HCT116 (cell line): Measurements from ENCODE around the gene CD83. TPM values are rescaled to one million over a fixed set of nuclear protein-coding genes. Genes with fewer than 3 reads are reported as not detected.
A peak's percentile ranks its signal among the peaks of the same experiment; 100 is the strongest.

Experiments
- ATAC-seq: fragments of 200-7000 bp; cut with Tn5 transposase; 2 replicates; pipeline ENCODE4 v1.9.1; 2020; ENCODE audit warnings: mild to moderate bottlenecking, moderate library complexity
- BruUV-seq: library from RNA; stranded (reverse); fragments of 400-500 nt; replicated peaks from 2 replicates; lab custom pipeline; 2021; lab: Mats Ljungman, UMichigan
- CTCF ChIA-PET: fragments of 300-600 bp; sonication (Branson Sonifier 250); formaldehyde crosslinking; loops from one replicate; lab custom pipeline; 2021; ENCODE audit warnings: antibody characterized with exemption; lab: Charles Lee
- POLR2A ChIA-PET: fragments of 300-600, 350-600 bp; sonication (Branson Sonifier 250); formaldehyde crosslinking; loops from one replicate; lab custom pipeline; 2021; ENCODE audit warnings: antibody characterized with exemption; lab: Charles Lee
- RAD21 ChIA-PET, 2 experiments: fragments of 300-600 bp; sonication (Branson Sonifier 250); formaldehyde crosslinking; loops; one replicate each; lab custom pipeline; 2023; ENCODE audit warnings: low total read pairs in 2 of 2; ENCODE audit not compliant: uncharacterized antibody in 2 of 2, unreplicated experiment in 2 of 2, low non-redundant PET in 1 of 2; lab: Charles Lee
- DNase-seq: peaks from one replicate; pipeline ENCODE4 v3.0.0-alpha.2; 2010; ENCODE audit warnings: low read depth, low spot score
- H2AFZ ChIP-seq: fragments of 200-600 bp; shearing (Covaris generic), sonication (generic); 2 replicates; pipeline ENCODE4 v1.6.1; 2017; ENCODE audit warnings: low read depth, mixed run types, mixed read lengths, antibody characterized with exemption, low read length; ENCODE audit not compliant: poor library complexity, severe bottlenecking
- H3K27ac ChIP-seq: 2 replicates; pipeline ENCODE4 v1.5.1; 2012; ENCODE audit warnings: low read depth, low read length
- H3K27me3 ChIP-seq: fragments of 200-600 bp; sonication (generic); 2 replicates; pipeline ENCODE4 v1.6.1; 2016; ENCODE audit warnings: mixed run types, low read length, mixed read lengths; ENCODE audit not compliant: insufficient read depth
- H3K36me3 ChIP-seq, 2 experiments: fragments of 200-500 bp in 1 of 2; fragments of 200-600 bp in 1 of 2; sonication (Bioruptor generic) in 1 of 2; sonication (generic) in 1 of 2; 2 replicates each; pipeline versions ENCODE4 v1.5.1 to v1.6.1; 2014 to 2016; ENCODE audit warnings: low read length in 2 of 2, inconsistent platforms in 1 of 2, mixed read lengths in 1 of 2, mixed run types in 1 of 2; ENCODE audit not compliant: insufficient read depth in 2 of 2, control insufficient read depth in 1 of 2
- H3K4me1 ChIP-seq, 2 experiments: fragments of 200-600 bp in 1 of 2; sonication (generic) in 1 of 2; 2 replicates each; pipeline versions ENCODE4 v1.5.1 to v1.6.1; 2012 to 2017; ENCODE audit warnings: low read length in 2 of 2, inconsistent platforms in 1 of 2, mild to moderate bottlenecking in 1 of 2, mixed read lengths in 1 of 2, mixed run types in 1 of 2, moderate library complexity in 1 of 2; ENCODE audit not compliant: insufficient read depth in 2 of 2, control insufficient read depth in 1 of 2
- H3K4me2 ChIP-seq: fragments of 200-600 bp; sonication (generic); 2 replicates; pipeline ENCODE4 v1.6.1; 2017; ENCODE audit warnings: mixed run types, low read length, mixed read lengths
- H3K4me3 ChIP-seq, 2 experiments: fragments of 200-600 bp in 1 of 2; sonication (generic) in 1 of 2; replicated peaks in 1 of 2; 2 replicates each; pipeline ENCODE4 v1.5.1; 2011 to 2016; ENCODE audit warnings: low read length in 2 of 2, control low read depth in 1 of 2, low read depth in 1 of 2, mild to moderate bottlenecking in 1 of 2, mixed read lengths in 1 of 2, mixed run types in 1 of 2
- H3K79me2 ChIP-seq: fragments of 200-600 bp; sonication (generic); 2 replicates; pipeline ENCODE4 v1.6.1; 2017; ENCODE audit warnings: mild to moderate bottlenecking, mixed run types, low read length, moderate library complexity, mixed read lengths; ENCODE audit not compliant: insufficient read depth
- H3K9ac ChIP-seq: fragments of 200-600 bp; sonication (generic); 2 replicates; pipeline ENCODE4 v1.6.1; 2016; ENCODE audit warnings: low read length, mixed read lengths
- H3K9me2 ChIP-seq: fragments of 200-600 bp; sonication (generic), shearing (Covaris generic); 2 replicates; pipeline ENCODE4 v1.6.1; 2017; ENCODE audit warnings: mixed run types, mild to moderate bottlenecking, moderate library complexity; ENCODE audit not compliant: insufficient read depth
- H3K9me3 ChIP-seq, 2 experiments: fragments of 200-500 bp in 1 of 2; fragments of 200-600 bp in 1 of 2; sonication (Bioruptor generic) in 1 of 2; sonication (generic) in 1 of 2; 2 replicates each; pipeline ENCODE4 v1.6.1; 2014 to 2017; ENCODE audit warnings: low read length in 2 of 2, mixed read lengths in 2 of 2, inconsistent platforms in 1 of 2, low read depth in 1 of 2, mild to moderate bottlenecking in 1 of 2, mixed run types in 1 of 2, moderate library complexity in 1 of 2; ENCODE audit not compliant: control insufficient read depth in 1 of 2, insufficient read depth in 1 of 2
- H4K20me1 ChIP-seq: fragments of 200-600 bp; sonication (generic), shearing (Covaris generic); 2 replicates; pipeline ENCODE4 v1.6.1; 2017; ENCODE audit warnings: mixed run types, mild to moderate bottlenecking, moderate library complexity; ENCODE audit not compliant: insufficient read depth
- EZH2phosphoT487 ChIP-seq: fragments of 200-600 bp; IDR thresholded peaks from 2 replicates; pipeline ENCODE4 v1.6.1; 2018; ENCODE audit warnings: antibody characterized with exemption, borderline replicate concordance
- FOSL1 ChIP-seq: IDR thresholded peaks from 2 replicates; pipeline ENCODE4 v1.6.1; 2012; ENCODE audit warnings: low read depth
- JUND ChIP-seq: IDR thresholded peaks from 2 replicates; pipeline ENCODE4 v1.6.1; 2012
- POLR2A ChIP-seq: IDR thresholded peaks from 2 replicates; pipeline ENCODE4 v1.7.0; 2011; ENCODE audit warnings: borderline replicate concordance; ENCODE audit not compliant: insufficient read depth, insufficient read length; ENCODE audit errors: extremely low read depth
- SIN3A ChIP-seq: IDR thresholded peaks from 2 replicates; pipeline ENCODE4 v1.6.1; 2012; ENCODE audit warnings: low read depth
- YY1 ChIP-seq: IDR thresholded peaks from 2 replicates; pipeline ENCODE4 v1.6.1; 2011; ENCODE audit warnings: low read length, low read depth, moderate library complexity, mild to moderate bottlenecking; ENCODE audit not compliant: insufficient replicate concordance; ENCODE audit errors: extremely low read depth
- ZNF274 ChIP-seq: fragments of 200-500 bp; sonication (Bioruptor generic); IDR thresholded peaks from 2 replicates; pipeline ENCODE4 v1.6.1; 2014; ENCODE audit warnings: mild to moderate bottlenecking, low read depth, low read length, inconsistent platforms
- intact Hi-C: fragments of 100-400 bp; cut with micrococcal nuclease; formaldehyde crosslinking; loops from 2 replicates; pipeline ENCODE4 v1.10.0; 2022
- total RNA-seq: library from RNA; stranded (reverse); gene quantifications from one replicate; pipeline ENCODE4 v1.2.1, GENCODE V29; 2021; ENCODE audit not compliant: unreplicated experiment

The CD83 gene
- total RNA-seq, 1 experiment from 2014 or later, result 6.0 TPM

DNA sequence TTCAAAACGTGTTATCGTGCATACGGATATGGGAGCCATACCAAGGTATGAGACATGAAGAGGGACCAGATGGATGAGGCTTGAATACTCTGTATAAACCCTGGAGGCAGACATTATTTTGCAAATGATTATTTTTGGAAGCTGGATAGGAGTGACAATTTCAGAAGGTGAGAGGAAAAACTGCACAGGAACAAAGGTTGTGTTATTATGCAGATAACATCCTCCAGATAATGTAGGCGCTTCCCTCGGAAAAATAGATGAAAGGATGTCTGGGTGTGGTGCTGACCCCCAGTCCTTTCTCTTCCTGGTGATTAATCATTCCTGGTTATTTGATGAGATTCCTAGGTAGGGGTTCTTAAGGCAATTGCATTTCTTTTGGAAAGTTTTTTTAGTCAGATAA is 36.4 kb upstream of the CD83 start:
- Histone ChIP-seq H3K9me3 (no peaks in the 10 kb centered on the region), H3K4me2 (no peak overlapping the region), H3K79me2 (no peaks in the 10 kb centered on the region), H3K9ac (no peak overlapping the region), H3K36me3 (no peaks in the 10 kb centered on the region), H3K27ac (no peak overlapping the region), H2AFZ (no peak overlapping the region), H3K27me3 (no peaks in the 10 kb centered on the region), H4K20me1 (no peaks in the 10 kb centered on the region), H3K4me3 (no peak overlapping the region), H3K9me2 (no peaks in the 10 kb centered on the region), H3K4me1 (no peaks in the 10 kb centered on the region)
- TF ChIP-seq YY1 (no peak), POLR2A (no peak), EZH2phosphoT487 (no peak), ZNF274 (no peak), SIN3A (no peak), FOSL1 (no peak)
- CTCF ChIA-PET, result interaction anchor here (1.5 kb wide), 1 partner anchor 14 kb away, joined by 7 read pairs; no protein-coding TSS in a partner anchor
- POLR2A ChIA-PET, result no interaction called here
- ATAC-seq (no peak), DNase-seq (no peak)
- intact Hi-C loops, result no loop called here
- RAD21 ChIA-PET, result no interaction called here
- no TSS peak for BruUV-seq

DNA sequence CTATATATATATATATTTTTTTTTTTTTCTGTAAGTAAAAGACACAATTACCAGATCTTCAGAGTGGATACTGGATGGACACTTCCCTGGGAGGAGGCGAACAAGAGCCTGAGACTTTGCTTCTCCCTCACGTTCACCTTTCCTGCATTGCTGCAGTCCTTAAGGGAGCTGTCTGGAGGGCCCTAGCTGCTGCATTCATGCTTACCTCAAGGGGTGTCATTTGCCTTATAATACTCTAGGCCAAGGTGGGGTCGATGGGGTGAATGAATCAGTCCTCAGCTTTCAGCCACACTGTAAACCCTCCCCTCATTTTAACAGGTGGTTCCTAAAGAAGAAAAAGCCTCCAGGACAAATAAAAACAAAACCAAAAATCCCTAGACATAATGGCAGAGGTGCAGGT is 34.8 kb upstream of the CD83 start:
- no peak overlapping the region for H3K27ac ChIP-seq
- POLR2A ChIA-PET, result no interaction called here
- ATAC-seq, result peak; percentile 40; the same call in 1 of the 2 replicates

More for the DNA sequence above, 34.8 kb upstream of the CD83 start:
- Histone ChIP-seq H3K4me3 (no peak overlapping the region), H3K79me2 (no peaks in the 10 kb centered on the region), H3K4me2 (no peak overlapping the region), H3K27me3 (no peaks in the 10 kb centered on the region), H3K9ac (no peak overlapping the region), H3K9me3 (no peaks in the 10 kb centered on the region), H4K20me1 (no peaks in the 10 kb centered on the region), H3K36me3 (no peaks in the 10 kb centered on the region), H2AFZ (no peak overlapping the region), H3K4me1 (no peaks in the 10 kb centered on the region), H3K9me2 (no peaks in the 10 kb centered on the region)
- no peak for TF ChIP-seq JUND
- DNase-seq, result no peak
- CTCF ChIA-PET, result no interaction called here
- no TSS peak for BruUV-seq
- intact Hi-C loops, result no loop called here
- RAD21 ChIA-PET, result no interaction called here
